Upper lobe of left lung (tissue), 6 donors: ENCODE results near the gene AHI1. TPM values are rescaled to one million over a fixed set of nuclear protein-coding genes. Genes with fewer than 3 reads are reported as not detected.

Source experiments
- ATAC-seq, 2 donors: fragments of 200-7000 bp; cut with Tn5 transposase; one replicate each; pipeline ENCODE4 v1.9.1; 2022; ENCODE audit warnings: mild to moderate bottlenecking in 2 of 2, moderate library complexity in 2 of 2; ENCODE audit not compliant: low FRiP score in 2 of 2
- DNase-seq, 2 donors: peaks; one replicate each; pipeline ENCODE4 v3.0.0-alpha.2; 2019 to 2020
- H3K27ac ChIP-seq, 4 donors: fragments of 200-600 bp; sonication (generic); one replicate each; pipeline ENCODE4 v1.5.1; 2016 to 2019
- H3K27me3 ChIP-seq, 4 donors: fragments of 200-600 bp; sonication (generic); one replicate each; pipeline ENCODE4 v1.5.1; 2017 to 2019
- H3K36me3 ChIP-seq, 4 donors: fragments of 200-600 bp; sonication (generic); one replicate each; pipeline ENCODE4 v1.5.1; 2016 to 2019
- H3K4me1 ChIP-seq, 4 donors: fragments of 200-600 bp; sonication (generic); one replicate each; pipeline ENCODE4 v1.5.1; 2018 to 2019
- H3K4me3 ChIP-seq, 4 donors: fragments of 200-600 bp; sonication (generic); one replicate each; pipeline ENCODE4 v1.5.1; 2017 to 2019; ENCODE audit warnings: mild to moderate bottlenecking in 2 of 4, moderate library complexity in 1 of 4
- H3K9me3 ChIP-seq, 4 donors: fragments of 200-600 bp; sonication (generic); one replicate each; pipeline ENCODE4 v1.5.1; 2018 to 2019
- EP300 ChIP-seq, 4 donors: sonication (generic); formaldehyde crosslinking; IDR thresholded peaks; one replicate each; pipeline ENCODE4 v1.5.1; 2017; ENCODE audit warnings: antibody characterized with exemption in 4 of 4, control low read depth in 2 of 4
- POLR2A ChIP-seq, 4 donors: fragments of 450-650 bp; IDR thresholded peaks; one replicate each; pipeline ENCODE4 v1.5.1; 2016 to 2017; ENCODE audit warnings: antibody characterized with exemption in 4 of 4, mild to moderate bottlenecking in 2 of 4
- POLR2AphosphoS5 ChIP-seq, 2 donors: sonication (generic); formaldehyde crosslinking; IDR thresholded peaks; one replicate each; pipeline ENCODE4 v1.5.1; 2017; ENCODE audit warnings: antibody characterized with exemption in 2 of 2
- WGBS, 2 donors: methylation state at CpG; one replicate each; pipeline ENCODE4 v1.1.5; 2017 to 2018; 5-methylcytosine and 5-hydroxymethylcytosine counted together
- total RNA-seq, 6 donors: library from RNA; depleted of rRNA in 4 of 6; stranded (reverse); fragments of >200 nt in 4 of 6; gene quantifications; one replicate each; pipeline versions ENCODE4 v1.1.0 to v1.2.1, GENCODE V29; 2016 to 2021
- TF ChIP-seq, protein P1 (sequence below), 6 experiments: fragments of 450-650 bp in 4 of 6; fragments of 200-600 bp in 2 of 6; sonication (generic) in 2 of 6; IDR thresholded peaks; one replicate each; pipeline ENCODE4 v1.5.1; 2016 to 2019; ENCODE audit warnings: antibody characterized with exemption in 6 of 6
- donor health status: DM: no; HTN: no; CAD: no; lungs with moderate emphysema.
- donor health status: DM: no; HTN: yes; CAD: no; lungs with severe emphysema.

Gene AHI1
- total RNA-seq, 6 donors from 2014 or later: 17.1 to 57.6 (median 40.3) TPM

DNA sequence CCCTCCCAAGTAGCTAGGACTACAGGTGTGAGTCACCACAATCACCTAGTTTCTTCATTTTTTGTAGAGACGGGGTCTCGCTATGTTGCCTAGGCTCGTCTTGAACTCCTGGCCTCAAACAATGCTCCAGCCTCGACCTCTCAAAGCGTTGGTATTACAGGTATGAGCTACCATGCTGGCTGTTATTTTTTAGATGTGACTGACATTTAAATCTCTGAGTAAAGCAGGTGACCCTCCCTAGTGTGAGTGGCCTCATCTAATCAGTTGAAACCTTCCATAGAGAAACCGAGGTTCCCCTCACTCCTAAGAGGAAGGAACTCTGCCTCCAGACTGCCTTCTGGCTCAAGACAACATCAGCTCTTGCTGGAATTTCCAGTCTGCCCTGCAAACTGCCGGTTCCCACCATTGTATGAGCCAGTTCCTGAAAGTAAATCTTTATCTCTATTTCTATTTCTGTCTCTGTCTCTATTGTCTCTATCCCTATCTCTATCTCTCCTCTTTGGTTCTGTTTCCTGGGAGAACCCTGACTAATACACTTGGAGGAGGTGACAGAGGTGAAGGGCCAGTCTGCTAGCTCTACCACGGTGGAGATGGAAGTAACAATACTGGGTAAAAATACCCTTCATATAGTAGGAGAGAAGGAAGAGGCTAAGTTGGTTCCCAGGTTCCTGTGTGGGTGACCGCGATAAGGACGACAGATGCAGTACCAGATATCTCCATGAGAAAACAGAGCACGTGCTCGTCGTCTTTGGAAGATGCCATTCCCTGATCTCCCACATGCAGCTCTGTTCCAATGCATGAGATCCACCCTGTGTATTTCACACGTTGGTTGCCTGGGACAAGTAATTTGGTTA lies 235.4 kb downstream of the AHI1 start:
- H3K27me3 ChIP-seq: no peaks in the 10 kb centered on the region
- no peaks in the 10 kb centered on the region for H3K36me3 ChIP-seq
- TF ChIP-seq, protein P1, sequence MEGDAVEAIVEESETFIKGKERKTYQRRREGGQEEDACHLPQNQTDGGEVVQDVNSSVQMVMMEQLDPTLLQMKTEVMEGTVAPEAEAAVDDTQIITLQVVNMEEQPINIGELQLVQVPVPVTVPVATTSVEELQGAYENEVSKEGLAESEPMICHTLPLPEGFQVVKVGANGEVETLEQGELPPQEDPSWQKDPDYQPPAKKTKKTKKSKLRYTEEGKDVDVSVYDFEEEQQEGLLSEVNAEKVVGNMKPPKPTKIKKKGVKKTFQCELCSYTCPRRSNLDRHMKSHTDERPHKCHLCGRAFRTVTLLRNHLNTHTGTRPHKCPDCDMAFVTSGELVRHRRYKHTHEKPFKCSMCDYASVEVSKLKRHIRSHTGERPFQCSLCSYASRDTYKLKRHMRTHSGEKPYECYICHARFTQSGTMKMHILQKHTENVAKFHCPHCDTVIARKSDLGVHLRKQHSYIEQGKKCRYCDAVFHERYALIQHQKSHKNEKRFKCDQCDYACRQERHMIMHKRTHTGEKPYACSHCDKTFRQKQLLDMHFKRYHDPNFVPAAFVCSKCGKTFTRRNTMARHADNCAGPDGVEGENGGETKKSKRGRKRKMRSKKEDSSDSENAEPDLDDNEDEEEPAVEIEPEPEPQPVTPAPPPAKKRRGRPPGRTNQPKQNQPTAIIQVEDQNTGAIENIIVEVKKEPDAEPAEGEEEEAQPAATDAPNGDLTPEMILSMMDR (IDR thresholded peaks at IDR 0.05): no peak
- no peak overlapping the region for H3K27ac ChIP-seq
- H3K4me1 ChIP-seq: peaks cover 0 to 3% (median 0%) of the 10 kb centered on the region in 4 donors
- WGBS, 2 donors: 70 to 76% methylated on average over 15 of the region's 15 CpGs
- H3K9me3 ChIP-seq: no peaks in the 10 kb centered on the region
- no peak for ATAC-seq
- H3K4me3 ChIP-seq: no peak overlapping the region
- no peak for DNase-seq

GRCh38 chr6:135260612-135261011 lies 236.9 kb downstream of the AHI1 start:
- no peak overlapping the region for H3K4me3 ChIP-seq
- no peaks in the 10 kb centered on the region for H3K9me3 ChIP-seq
- H3K27ac ChIP-seq: no peak overlapping the region
- ATAC-seq (no peak), DNase-seq (no peak)
- WGBS, 2 donors: 94 to 95% methylated on average over 4 of the region's 4 CpGs
- TF ChIP-seq, protein P1 (IDR thresholded peaks at IDR 0.05): no peak
- TF ChIP-seq POLR2A (IDR thresholded peaks at IDR 0.05) (no peak), EP300 (IDR thresholded peaks at IDR 0.05) (no peak), POLR2AphosphoS5 (IDR thresholded peaks at IDR 0.05) (no peak)
- H3K4me1 ChIP-seq: peaks cover 0 to 3% (median 0%) of the 10 kb centered on the region in 4 donors
- no peaks in the 10 kb centered on the region for H3K27me3 ChIP-seq
- H3K36me3 ChIP-seq: no peaks in the 10 kb centered on the region

- no peak for TF ChIP-seq POLR2AphosphoS5 (IDR thresholded peaks at IDR 0.05)
- TF ChIP-seq, protein P1 (IDR thresholded peaks at IDR 0.05): no peak
- no peak for TF ChIP-seq EP300 (IDR thresholded peaks at IDR 0.05)
- no peak for TF ChIP-seq POLR2A (IDR thresholded peaks at IDR 0.05)
- 81 to 82% methylated on average over 6 of the region's 6 CpGs for WGBS, 2 donors
- ATAC-seq: no peak
- H3K36me3 ChIP-seq: no peaks in the 10 kb centered on the region
- peaks cover 0 to 3% (median 0%) of the 10 kb centered on the region in 4 donors for H3K4me1 ChIP-seq
- no peaks in the 10 kb centered on the region for H3K9me3 ChIP-seq
- no peak overlapping the region for H3K27ac ChIP-seq
- no peak for DNase-seq
- no peak overlapping the region for H3K4me3 ChIP-seq
- H3K27me3 ChIP-seq: no peaks in the 10 kb centered on the region
Measured at GRCh38 chr6:135258970-135259369, 238.6 kb downstream of the AHI1 start.

DNA sequence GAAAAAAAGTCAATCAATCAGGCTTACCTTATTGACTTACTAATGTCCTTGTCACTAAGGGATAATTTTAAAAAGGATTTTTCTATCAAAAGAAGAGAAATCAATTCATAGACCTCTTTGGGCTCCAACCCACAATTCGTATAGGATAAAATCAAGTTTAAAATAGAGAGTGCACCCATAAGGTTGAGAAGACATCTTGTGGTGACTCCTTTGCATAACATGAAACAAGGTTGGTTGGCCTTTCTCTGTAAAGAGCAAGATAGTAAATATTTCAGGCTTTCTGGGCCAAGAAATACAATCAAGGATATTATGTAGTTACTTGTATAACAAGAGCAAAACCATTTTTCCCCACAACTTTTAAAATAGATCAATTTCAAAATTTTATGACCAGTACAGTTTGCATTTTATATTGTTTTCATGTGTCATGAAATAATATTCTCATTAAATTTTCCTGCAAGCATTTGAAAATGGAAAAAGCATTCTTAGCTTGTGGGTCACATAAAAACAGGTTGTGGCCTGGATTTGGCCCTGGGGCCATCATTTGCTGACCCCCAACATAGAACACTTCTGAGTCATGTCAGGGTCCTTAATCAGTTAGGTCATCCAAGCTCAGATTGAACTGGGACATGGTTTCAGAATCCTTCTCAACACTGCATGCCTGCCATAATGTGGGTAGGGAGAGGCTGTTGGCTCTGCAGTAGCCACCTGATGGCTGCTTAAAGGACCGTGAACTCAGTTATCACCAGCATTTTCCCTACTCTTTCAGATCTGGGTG lies 239.7 kb downstream of the AHI1 start:
- no peak for DNase-seq

More for the DNA sequence above, 239.7 kb downstream of the AHI1 start:
- H3K9me3 ChIP-seq: no peaks in the 10 kb centered on the region
- no peaks in the 10 kb centered on the region for H3K27me3 ChIP-seq
- peaks cover 0 to 3% (median 0%) of the 10 kb centered on the region in 4 donors for H3K4me1 ChIP-seq
- TF ChIP-seq, protein P1 (IDR thresholded peaks at IDR 0.05): no peak
- TF ChIP-seq POLR2A (IDR thresholded peaks at IDR 0.05): no peak
- TF ChIP-seq POLR2AphosphoS5 (IDR thresholded peaks at IDR 0.05): no peak
- no peak for TF ChIP-seq EP300 (IDR thresholded peaks at IDR 0.05)
- H3K27ac ChIP-seq: no peak overlapping the region
- WGBS, 2 donors: 77% methylated on average over 2 of the region's 2 CpGs
- no peak overlapping the region for H3K4me3 ChIP-seq
- H3K36me3 ChIP-seq: no peaks in the 10 kb centered on the region
- no peak for ATAC-seq
